Stimulated activated CD8-positive, alpha-beta memory T cell treated with anti-CD3 and anti-CD28 coated beads, Interleukin-15, amount 100 ng/mL, for 24 hours (primary cell): ENCODE measurements around the gene TM6SF1.
"Not testable (repeated sequence)": the region's sequence is repeated elsewhere in the genome, so short reads cannot be mapped to it uniquely, and the experiment has no call there.

Source experiments
- DNase-seq: peaks from one replicate; pipeline ENCODE4 v3.0.0-alpha.2; 2020; ENCODE audit warnings: low read depth

Gene TM6SF1

GRCh38 chr15:83115831-83116565, 8.6 kb downstream of the TM6SF1 start:
- no peak for DNase-seq

DNA sequence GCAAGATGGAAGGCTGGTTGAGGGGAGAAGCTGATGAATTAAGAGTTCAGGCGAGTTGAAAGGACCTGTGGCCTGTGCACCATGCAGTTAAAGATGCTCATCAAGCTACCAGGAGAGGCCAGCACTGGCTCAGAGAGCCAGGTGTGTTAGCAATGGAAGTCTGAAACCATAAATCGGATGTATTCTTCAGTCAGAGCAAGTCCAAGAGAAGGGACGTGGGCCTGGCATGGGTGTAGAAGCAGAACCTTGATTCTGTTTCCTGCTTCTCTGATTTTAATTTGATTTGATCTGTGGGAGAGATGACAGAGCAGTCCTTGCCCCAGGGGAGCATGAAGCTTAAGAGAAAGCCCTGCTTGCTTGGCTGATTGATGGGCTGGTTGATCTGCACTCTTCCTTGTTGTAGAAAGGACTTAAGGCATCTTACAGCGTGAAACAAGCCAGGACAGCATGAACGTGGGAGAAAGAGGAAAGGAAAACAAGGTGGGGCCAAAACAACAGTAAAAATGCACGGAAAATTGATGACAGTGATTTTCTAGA, 10.9 kb downstream of the TM6SF1 start:
- no peak for DNase-seq

DNA sequence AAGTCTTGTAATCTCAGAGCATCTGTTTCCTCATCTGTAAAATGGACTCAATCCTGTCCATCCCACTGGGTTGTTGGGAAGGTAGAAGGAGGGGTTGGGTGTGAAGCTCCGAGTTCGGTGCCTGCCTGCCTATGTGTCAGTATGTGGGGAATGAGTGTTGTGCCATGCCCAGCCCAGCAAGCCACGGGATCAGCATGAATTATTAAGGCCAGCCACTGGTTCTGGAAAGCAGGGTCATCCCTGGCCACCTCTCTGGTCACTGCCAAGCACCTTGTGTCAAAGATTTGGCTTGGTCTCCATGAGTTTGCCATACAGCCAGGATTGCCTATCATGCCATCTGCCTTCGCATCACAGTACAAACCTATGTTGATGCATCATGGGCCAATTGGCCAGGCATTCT, 11.5 kb downstream of the TM6SF1 start:
- DNase-seq, result no peak

- no peak for DNase-seq
Observed at GRCh38 chr15:83119968-83120581, 12.6 kb downstream of the TM6SF1 start.

DNA sequence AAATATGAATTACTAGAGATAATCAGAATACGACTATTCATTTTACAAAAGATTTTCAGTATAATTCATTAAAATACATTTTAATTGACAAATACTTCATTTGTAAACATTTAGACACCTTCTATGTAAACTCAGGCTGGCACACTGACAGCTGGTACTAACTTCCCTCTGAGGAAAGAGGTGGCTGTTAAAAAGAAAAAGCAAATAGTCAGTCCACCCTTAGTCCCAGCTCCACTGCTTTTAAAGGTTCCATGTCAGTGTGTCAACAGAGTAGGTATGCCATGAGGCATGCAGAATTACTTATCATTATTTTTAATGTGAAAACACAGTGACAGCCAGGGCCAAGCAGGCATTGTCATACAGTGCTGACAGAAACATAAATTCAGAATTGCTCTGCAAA, 16.1 kb downstream of the TM6SF1 start:
- DNase-seq, result no peak

GRCh38 chr15:83127547-83128150, 20.2 kb downstream of the TM6SF1 start:
- no peak for DNase-seq

- no peak for DNase-seq
Observed at GRCh38 chr15:83129791-83130190, 22.3 kb downstream of the TM6SF1 start.

GRCh38 chr15:83132861-83133523, 25.5 kb downstream of the TM6SF1 start:
- DNase-seq, result no peak

- not testable (repeated sequence) for DNase-seq
Observed at GRCh38 chr15:83142151-83142550, 34.7 kb downstream of the TM6SF1 start.

- no peak for DNase-seq
Observed at GRCh38 chr15:83144771-83145170, 37.3 kb downstream of the TM6SF1 start.

GRCh38 chr15:83153288-83153687, 45.8 kb downstream of the TM6SF1 start:
- DNase-seq, result no peak

DNA sequence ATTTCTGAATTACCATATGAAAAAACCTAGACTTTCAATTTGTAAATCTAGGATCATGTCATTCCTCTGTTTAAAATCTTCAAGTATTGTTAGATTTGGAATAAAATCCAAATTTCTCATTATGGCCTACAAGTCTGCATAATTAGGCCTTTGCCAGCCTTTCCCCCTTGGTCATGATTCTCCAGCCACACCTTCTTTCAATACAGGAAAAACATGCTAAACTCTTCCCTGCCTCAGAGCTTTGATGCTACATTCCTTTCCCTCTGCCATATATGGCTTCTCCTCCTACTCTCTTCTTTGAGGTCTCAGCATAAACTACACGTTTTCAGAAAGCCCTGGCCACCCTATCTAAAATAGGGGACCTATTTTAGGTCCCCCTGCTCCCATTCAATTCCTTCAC, 48.5 kb downstream of the TM6SF1 start:
- no peak for DNase-seq

DNA sequence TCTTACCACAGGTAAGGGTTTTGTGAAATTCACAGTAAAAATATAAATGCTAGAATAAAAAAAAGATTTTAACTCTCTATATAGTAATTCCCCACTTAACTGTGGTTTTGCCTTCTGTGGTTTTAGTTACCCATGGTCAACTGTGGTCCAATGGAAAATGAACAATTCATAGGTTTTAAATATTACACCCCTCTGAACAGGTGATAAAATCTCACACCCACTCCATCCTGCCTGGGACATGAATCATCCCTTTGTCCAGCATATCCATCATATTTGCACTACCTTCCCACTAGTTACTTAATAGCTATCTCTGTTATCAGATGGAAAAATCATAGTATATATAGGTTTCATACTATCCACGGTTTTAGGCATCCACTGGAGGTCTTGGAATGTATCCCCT, 50.9 kb downstream of the TM6SF1 start:
- no peak for DNase-seq

GRCh38 chr15:83160741-83161140, 53.3 kb downstream of the TM6SF1 start:
- no peak for DNase-seq

- DNase-seq, result no peak
Observed at GRCh38 chr15:83163032-83163431, 55.6 kb downstream of the TM6SF1 start.

DNA sequence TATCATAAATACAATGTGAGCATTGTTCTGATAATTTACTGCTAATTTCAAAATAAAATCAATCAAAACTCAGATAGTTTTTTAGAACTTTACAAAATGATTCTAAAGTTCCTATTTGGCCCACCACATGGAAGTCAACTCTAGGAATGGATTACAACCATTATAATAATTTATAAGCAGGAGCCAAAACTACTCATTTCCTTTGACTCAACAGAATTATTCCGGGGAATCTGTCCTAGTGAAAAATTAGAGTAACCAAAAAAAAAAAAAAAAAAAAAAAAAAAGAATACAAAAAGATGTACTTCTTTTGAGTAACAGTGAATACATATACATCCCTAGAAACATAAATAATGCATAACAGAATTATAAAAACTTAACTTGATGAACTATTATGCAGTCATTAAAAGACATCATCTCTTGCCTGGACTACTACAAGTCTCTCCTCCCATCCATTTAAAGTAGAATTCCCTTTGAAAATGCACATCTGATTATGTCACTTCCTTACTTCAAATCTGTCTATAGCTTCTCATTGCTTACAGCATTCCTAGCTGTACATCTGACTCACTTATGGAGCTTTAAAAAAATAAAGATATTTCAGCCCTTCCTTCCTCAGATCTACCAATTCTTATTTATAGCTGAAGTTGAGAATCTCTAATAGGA, 56.8 kb downstream of the TM6SF1 start:
- DNase-seq, result no peak

DNA sequence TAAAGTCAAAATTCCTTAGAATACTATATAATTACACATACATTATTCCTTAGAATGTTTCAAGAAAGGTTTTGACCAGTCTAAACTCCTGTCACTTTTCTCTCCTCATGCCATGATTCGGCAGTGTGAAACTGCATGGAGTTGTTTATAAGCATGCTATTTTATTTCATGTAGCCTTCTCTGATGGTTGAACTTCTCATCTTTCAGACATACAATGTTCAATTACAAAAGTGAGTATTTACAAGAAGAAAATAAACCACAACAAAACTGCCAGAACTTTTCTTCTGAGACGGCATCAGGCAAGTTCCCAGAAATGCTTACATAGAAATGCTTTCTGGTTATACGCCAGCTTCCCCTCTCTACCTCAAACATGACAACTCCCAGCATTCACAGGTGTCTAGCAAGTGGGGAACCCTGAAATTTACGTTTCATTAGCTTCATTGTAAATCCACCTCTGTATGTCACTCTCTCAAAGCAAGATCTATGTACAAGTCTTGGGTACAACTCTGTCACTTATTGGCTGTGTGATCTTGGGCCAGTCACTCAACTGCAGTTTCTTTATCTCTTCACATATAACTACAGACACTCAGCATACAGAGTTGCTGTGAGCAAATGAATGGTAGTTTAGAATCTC, 57.4 kb downstream of the TM6SF1 start:
- no peak for DNase-seq

- no peak for DNase-seq
Observed at GRCh38 chr15:83166218-83166617, 58.8 kb downstream of the TM6SF1 start.

GRCh38 chr15:83166830-83167229, 59.4 kb downstream of the TM6SF1 start:
- no peak for DNase-seq

DNA sequence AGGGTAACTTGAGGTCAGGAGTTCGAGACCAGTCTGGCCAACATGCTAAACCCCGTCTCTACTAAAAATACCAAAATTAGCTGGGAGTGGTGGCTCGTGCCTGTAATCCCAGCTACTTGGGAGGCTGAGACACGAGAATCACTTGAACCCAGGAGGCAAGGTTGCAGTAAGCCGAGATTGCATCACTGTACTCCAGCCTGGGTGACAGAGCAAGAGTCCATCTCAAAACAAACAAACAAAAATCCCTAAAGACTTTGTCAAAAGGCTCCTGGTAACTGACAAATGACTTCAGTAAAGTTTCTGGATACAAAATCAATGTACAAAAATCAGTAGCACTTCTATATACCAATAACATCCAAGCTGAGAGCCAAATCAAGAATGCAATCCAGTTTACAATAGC, 62.1 kb downstream of the TM6SF1 start:
- not testable (repeated sequence) for DNase-seq

GRCh38 chr15:83170474-83171165, 63.2 kb downstream of the TM6SF1 start:
- DNase-seq, result no peak
